HG03196 (cell line): ENCODE results near the gene COMMD3.

Experiments
- ATAC-seq: cut with Tn5 transposase; IDR thresholded peaks from one replicate; pipeline ENCODE4 v1.9.1; 2021; ENCODE audit not compliant: unreplicated experiment

The COMMD3 gene

DNA sequence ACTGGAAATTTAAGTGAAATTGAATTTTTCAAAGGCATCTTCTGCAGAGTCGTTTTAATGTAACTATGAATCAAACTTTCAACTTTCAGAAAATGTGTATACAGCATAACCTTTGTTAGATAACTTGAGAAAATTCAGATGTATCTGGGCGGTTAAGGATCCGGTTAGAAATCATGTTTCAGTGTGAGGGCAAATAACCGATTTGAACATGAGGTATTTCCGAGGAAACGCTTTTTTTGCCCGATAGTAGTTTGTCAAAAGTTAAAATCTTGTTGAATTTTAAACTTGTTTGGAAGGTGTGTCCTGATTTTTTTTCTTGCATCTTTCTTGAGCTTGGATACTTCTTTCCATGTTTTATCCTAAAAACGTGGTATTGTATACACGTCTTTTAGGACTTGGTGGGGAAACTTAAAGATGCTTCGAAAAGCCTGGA, 3.4 kb downstream of the COMMD3 start:
- no peak for ATAC-seq

DNA sequence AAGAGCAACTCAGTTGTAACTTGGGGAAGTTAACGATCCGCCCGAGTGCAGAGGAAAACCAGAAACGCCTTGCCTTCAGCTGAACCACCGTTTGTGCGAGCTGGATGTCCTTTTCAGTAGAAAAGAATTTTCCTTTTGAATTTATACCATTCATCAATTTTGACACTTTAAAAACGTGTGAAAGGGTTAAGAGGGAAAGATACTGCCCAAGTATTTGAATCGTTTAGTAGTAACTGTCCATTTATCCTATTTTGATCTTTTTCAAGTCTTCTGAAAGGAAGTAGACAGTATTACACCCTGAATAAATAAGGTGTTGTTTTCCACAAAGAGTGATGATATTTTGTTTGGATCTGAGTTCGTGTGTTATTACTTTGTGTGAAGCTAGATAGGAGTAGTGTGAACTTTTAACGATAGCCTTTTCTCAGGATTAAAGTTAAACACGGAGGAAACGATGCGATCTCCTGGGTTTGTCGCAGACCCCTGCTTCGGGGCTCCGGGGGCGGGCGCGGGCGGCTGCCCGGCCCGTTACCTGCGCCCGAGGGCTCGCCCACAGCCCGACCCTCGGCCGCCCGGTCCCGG, 3.9 kb downstream of the COMMD3 start:
- no peak for ATAC-seq

DNA sequence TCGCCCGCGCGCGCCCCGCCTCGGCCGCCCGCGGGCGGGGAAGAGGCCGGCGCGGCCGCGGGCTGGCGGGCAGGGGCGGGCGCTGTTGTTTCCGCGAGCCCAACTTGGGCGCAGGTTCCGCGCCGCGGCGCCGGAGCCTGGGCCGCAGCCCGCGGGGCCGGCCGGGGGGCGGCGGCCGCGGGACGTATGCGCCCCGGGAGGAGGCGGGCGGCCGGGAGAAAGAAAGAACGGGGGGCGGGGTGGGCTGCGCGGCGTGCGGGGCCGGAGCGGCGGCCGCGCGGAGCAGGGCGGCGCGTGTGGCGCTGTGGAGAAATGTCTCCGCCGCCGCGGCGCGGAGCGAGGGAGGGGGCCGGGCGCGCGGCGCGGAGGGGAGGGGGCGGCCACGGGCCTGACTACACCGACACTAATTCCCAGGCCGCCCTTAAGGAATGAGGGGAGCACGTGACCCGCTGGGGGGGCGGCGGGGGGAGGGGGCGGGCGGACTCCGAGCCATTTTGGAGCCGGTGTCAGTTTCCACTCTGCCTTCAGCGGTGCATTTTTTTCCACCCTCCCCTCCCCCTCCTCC, 4.5 kb downstream of the COMMD3 start, which contains the start of gene BMI1:
Gene BMI1, plus strand, starts transcription at position 509 of the 565 bp plus-strand sequence. CDS start 5,351 bp downstream, outside the sequence.
- ATAC-seq = no peak

- ATAC-seq = no peak
Observed at GRCh38 chr10:22321156-22321923, 5.2 kb downstream of the COMMD3 start.

DNA sequence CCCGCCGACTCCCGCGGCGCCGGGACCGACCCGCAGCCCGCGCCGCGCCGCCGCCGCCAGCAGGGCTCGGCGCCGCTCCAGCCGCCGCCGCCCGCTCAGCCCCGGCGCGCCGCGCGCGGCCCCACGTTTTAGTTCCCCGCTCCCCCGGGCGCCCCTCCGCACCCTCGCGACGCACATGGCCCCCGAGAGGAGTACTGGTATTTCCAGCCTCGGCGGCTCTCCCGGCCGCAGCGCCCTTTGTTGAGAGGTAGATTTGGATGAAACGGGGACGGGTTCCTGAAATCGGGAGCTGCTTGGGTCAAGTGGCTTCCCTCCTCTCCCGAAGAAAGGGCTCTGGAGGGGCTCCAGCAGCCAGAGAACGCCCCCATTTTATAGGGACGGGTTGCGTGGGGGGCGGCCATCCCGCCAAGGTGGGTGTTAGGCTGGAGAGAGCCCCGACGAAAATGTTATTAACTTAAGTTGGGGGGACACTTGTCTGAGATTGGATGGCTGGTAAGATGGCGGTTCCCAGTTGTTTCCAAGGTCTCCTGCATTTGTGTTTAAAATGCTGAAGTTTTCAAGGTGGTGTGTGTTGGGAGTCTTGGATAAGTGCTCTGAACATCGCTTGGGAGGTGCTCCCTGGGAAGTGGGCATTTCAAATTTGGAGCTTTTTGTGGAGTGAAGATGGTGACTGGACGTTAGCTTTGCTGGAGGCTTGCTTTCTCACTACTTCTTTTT, 5.9 kb downstream of the COMMD3 start:
- no peak for ATAC-seq

DNA sequence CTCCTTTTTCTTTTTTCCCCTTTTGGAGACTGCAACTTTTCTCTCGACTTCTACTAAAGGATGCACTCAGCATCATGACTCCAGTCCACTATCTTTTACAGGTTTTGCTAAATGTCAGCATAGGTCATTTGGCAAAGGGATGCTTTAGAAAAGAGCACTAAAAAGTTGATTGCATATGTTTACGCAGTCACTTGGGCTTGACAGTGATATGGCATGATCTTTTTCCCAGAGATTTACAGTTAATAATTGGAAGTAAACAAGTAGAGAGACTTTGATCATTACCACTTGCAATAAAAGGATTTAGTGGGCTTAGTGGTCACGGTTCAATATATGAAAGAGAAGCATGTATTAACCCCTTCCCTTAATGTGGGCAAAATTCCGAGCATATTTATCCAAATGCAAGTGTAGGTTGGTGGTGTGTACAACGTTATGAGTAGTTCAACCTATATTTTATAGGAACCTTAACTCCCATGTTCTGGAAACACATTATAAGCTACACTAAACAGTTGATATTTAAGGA, 6.5 kb downstream of the COMMD3 start:
- ATAC-seq = no peak

- ATAC-seq = no peak
Observed at GRCh38 chr10:22323538-22324305, 7.5 kb downstream of the COMMD3 start.

DNA sequence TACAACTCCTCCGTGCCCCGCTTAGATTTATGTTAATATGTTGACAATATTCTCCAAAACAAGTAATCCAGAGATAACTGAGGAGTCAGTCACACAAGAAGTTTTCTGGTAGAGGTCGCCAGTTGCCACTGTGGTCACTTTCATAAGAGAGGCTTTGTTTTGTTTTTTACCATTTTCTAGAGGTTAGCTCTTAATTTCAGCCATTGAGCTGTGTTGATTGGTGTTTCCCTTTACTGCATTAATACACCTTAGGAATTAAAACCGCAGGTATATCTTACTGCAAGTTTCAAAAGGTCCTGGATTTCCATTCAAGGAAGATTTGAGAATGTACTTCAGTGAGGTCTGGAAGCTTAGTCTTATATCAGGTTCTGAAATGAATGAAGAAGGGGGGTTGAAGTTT, 8.2 kb downstream of the COMMD3 start:
- ATAC-seq = no peak

DNA sequence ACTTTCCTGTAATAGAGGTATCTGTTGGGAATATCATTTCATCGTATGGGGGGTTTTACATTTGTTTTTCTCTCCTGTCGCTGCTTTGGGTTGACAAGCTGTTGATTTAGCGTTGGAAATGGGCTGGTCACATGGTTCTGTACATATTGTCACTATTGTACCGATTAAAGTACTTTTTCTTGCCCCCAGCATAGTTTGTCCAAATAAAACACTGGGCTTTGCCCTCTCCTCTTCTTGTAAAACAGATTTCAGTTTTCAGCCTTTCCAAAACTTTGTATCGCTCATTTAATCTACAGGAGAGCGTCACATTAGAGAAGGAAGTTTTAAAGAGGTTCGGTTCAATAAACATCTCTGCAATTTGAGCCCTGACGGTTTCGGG, 8.7 kb downstream of the COMMD3 start:
- ATAC-seq = no peak

- peak; percentile 51 for ATAC-seq
Observed at GRCh38 chr10:22325272-22326144, 9.3 kb downstream of the COMMD3 start.

DNA sequence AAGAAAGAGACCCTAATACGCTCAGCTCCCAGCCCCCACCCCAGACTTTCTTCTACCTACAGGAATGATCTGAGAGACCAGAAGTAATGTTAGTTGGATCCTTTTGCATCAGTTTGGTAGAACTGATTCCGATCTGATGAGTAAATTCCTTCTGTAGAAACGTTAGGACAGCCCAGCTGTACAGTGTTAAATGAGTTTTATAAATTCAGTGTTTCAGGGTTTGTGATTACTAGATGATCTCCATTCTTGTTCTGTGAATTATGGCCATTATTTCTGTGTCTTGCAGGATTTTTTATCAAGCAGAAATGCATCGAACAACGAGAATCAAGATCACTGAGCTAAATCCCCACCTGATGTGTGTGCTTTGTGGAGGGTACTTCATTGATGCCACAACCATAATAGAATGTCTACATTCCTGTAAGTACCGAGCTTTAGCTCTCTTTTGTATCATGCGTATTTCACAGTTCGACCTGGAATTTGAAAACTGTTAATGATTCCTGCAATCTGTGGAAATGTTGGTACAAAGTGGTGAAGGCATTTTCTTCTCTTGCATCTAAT, 10.0 kb downstream of the COMMD3 start:
- no peak for ATAC-seq

DNA sequence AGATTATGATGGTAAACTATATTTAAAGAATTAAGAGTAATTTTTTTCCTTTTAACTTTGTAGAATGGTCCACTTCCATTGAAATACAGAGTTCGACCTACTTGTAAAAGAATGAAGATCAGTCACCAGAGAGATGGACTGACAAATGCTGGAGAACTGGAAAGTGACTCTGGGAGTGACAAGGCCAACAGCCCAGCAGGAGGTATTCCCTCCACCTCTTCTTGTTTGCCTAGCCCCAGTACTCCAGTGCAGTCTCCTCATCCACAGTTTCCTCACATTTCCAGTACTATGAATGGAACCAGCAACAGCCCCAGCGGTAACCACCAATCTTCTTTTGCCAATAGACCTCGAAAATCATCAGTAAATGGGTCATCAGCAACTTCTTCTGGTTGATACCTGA, 13.0 kb downstream of the COMMD3 start:
- no peak for ATAC-seq

- ATAC-seq = no peak
Observed at GRCh38 chr10:22332116-22332692, 16.0 kb downstream of the COMMD3 start.

- no peak for ATAC-seq
Observed at GRCh38 chr10:22333167-22333974, 17.2 kb downstream of the COMMD3 start.

DNA sequence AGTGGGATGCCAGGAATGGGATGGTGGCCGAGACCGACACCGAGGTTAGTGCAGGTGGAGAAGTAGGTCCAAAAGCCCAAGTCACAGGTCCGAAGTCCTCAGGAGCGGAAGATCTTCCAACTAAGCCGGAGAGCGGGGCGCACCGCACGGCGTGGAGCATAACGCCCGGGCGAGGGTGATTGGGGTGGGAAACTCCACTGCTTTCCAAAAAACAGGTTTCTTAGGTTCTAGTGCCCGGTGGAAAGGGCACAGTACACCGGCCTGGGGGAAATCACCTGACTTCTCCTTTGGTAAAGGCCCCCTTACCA, 17.7 kb downstream of the COMMD3 start:
- no peak for ATAC-seq

DNA sequence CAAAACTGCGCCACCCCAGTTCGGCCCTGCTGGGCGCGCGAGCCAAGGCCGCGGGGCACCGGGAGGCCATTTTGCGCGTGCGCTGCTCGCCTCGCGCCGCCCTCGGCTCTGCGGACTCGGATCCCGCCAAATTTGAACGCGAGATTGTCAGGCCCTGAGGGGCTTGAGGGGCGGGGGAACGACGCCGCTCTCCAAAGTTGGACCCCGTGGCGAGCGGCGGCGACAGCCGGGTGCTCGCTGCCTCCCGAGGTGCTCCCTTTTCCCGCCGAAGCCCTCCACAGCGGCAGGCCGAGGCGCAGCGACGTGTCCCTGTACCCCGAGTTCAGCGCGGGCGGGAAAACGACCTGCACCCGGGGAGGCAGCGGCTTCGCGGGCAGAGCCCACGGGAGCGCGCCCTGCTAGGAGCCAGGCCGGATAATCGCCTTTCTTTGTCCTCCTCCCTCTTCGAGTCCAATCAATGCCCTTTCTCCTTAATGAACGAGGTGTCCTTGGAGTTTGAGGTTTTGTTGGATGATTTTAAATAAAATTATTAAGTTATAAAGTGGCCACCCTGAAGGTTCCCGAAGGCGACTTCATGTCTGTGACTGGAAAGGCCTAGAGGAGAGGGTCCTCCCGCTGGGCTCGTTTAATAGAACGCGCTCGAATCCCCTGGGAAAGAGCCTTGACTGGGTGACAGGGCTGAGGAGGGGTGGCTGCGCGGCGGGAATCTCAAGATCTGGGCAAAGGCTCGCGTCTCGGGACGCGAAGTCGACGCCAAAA, 18.4 kb downstream of the COMMD3 start:
- ATAC-seq = no peak

GRCh38 chr10:22335173-22335933, 19.2 kb downstream of the COMMD3 start:
- peak; percentile 45 for ATAC-seq
